ENCODE results near the gene FN3KRP.

GRCh38 chr17:82668024-82668630, 48.4 kb upstream of the FN3KRP start:
- TF ChIP-seq CTCF (conservative IDR thresholded peaks at IDR 0.05) (no peak), ZFX (IDR thresholded peaks at IDR 0.05) (no peak)

Data from C4-2B (cell line).